PC-9 (cell line): ENCODE data around the gene INSYN2B.

Source experiments
- CTCF ChIP-seq: fragments of 200-600 bp; sonication (generic); conservative IDR thresholded peaks from 2 replicates; pipeline ENCODE4 v1.6.1; 2017; ENCODE audit warnings: mixed run types, antibody characterized with exemption, mild to moderate bottlenecking, moderate library complexity
- EZH2 ChIP-seq: fragments of 200-600 bp; sonication (generic); IDR thresholded peaks from 2 replicates; pipeline ENCODE4 v1.8.0; 2017; ENCODE audit warnings: antibody characterized with exemption, low read depth

GRCh38 chr5:169832304-169832703 is 148.0 kb downstream of the INSYN2B start:
- no peak for TF ChIP-seq EZH2
- TF ChIP-seq CTCF, result no peak
